ENCODE data around the gene IFNLR1.

IFNLR1 gene

DNA sequence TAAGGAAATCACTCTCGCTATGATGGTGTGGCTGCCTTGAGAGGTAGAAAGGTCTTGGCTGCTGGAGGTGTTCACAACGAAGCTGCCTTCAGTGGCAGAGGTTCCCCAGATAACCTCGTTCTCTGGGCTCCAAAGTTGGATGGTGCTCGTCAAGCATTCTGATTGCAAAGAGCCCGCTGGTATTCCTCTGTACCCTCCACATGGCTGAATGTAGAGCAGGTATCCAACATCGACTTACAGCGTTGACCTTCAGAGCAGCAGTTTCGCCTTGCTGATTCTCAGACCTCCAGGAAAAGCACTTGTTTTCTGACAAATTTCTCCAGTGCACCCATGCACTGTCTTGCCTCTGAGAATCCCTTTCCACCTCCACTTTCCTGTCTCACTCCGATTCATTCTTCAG, 39.9 kb downstream of the IFNLR1 start:
- no peak for DNase-seq

DNA sequence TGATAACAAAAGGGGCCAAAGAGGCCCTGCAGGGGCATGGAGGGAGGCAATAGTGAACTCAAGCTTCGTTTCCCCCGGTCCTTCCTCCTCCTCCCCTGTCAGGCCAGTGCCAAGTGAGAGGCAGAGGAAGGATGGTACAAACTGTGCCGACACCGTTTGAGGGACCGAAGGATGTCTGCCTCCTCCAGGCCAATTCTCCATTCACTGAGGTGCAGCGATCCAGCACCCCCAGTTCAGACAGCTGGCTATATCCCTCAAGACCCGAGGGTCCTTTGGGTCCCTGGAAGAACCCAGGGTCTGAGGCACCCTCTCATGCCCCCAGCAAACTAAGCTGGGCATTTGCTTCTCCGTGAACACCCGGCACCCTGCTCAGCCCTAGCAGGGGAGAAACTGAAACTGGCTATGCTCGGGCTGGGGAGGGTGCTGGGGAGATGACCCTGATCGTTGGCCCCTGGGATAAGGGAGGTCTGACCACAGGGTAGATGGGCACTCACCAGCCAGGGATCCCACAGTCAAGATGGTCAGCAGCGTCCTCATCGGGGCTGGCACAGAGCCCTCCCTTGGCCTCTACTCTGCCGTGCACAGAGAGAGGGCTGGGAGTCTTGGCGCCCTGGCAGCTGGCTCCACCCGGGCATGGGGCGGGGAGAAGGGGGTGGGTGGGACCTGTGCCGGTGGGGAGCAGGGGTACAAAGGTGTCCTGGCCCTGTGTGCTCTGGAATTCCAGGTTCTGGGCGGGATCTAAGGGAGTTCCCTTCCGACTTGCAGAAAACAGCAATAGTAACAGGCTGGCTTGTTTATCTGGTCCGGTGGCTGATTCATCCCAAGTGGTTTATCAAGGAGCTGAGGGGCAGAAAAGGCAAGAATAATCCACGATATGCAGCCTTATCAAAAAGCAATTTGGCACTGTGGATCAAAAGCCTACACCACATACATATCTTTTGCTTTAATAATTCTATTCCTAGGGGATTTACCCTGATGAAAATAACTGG, 44.2 kb downstream of the IFNLR1 start, which contains the start of gene IL22RA1:
Gene IL22RA1, minus strand, starts transcription at position 595 of the 989 bp plus-strand sequence. Its CDS starts 58 bp downstream, at position 537.
- DNase-seq = no peak

DNA sequence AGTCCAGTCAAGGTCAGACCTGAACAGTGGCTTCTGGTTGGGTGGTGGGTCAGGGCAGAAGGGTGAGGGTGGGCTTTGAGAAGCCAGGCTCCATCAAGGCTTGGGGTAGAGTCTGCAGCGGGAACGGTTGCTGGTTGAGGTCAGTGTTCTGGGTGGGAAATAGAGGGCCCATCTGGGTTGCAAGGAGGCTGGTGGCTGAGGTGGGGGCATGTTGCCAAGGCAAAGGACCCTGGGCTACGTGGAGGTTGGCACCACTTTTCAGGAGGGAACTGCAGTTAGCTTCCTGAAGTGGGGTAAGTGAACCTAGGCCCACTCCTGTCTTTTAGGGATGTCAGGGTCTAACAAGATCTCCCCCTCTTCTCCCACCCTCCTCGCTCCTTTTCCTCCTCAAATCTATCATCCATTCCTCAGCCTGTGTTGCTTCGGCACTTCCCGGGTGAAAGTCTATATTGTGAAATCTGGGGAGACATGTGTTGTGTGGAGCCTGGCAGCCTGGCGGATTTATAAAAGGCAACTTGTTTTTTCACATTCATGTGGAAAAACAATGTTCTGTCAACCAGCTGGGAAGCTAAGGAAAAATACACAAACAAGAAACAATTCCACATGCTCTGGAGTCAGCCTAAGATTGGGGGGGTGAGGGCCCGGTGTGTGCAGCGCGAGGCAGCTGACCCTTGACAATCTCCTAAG, 45.6 kb downstream of the IFNLR1 start:
- DNase-seq = no peak

DNA sequence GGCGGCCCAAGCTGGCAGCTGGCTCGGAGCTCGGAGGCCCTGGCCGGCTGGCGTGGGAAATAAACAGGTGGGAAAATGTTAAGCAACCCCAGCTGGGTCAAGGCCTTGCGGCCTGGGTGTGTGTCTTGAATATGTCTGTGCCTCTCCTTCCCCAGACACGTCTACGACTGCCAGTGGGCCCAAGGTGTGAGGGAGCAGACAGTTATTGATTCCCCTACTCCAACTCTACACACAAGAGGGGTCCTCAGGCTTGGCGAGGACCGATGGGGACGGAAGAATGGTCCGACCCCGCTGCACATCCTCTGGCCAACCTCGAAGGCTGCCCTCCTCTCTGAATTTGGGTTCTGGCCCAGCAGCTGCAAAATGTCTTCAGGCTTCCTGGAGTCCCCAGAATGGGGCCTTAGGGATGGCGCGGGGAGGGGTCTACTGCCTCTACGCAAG, 46.3 kb downstream of the IFNLR1 start:
- DNase-seq = no peak

DNA sequence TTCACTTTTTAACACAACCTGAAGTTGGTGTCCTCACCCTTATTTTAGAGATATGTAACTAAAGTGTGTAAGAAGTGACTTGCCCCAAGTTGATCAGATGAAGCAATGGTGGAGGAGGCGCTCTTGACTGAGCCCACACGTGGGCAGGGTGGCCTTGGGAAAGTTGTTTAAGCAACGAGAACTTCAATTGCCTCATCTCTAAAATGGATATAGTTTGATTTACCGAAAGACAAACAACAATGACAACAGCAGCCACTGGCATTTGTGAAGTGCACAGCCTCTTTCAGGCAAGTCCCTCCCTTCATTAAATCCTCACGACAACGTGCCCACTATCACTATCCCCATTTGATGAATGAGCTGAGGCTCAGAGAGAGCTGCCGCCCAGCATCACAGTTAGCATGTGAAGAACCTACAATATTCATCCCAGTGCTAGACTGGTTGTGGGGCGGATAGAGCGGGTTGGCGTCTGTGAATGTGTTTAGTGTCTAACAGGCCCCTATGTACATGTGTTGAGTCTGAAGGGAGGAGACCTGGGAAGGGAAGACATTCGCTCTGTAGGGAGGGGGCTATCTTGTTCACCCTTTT, 47.2 kb downstream of the IFNLR1 start:
- DNase-seq = no peak

DNA sequence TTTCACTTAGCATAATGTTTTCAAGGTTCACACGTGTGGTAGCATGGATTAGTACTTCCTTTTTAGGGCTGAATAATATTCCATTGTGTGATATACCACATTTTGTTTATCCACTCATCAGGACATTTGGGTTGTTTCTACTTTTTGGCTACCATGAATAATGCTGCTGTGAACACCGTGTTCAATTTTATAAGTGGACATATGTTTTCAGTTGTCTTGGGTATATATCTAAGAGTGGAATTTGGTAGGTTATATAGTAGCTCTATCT, 47.9 kb downstream of the IFNLR1 start:
- DNase-seq = no peak

DNA sequence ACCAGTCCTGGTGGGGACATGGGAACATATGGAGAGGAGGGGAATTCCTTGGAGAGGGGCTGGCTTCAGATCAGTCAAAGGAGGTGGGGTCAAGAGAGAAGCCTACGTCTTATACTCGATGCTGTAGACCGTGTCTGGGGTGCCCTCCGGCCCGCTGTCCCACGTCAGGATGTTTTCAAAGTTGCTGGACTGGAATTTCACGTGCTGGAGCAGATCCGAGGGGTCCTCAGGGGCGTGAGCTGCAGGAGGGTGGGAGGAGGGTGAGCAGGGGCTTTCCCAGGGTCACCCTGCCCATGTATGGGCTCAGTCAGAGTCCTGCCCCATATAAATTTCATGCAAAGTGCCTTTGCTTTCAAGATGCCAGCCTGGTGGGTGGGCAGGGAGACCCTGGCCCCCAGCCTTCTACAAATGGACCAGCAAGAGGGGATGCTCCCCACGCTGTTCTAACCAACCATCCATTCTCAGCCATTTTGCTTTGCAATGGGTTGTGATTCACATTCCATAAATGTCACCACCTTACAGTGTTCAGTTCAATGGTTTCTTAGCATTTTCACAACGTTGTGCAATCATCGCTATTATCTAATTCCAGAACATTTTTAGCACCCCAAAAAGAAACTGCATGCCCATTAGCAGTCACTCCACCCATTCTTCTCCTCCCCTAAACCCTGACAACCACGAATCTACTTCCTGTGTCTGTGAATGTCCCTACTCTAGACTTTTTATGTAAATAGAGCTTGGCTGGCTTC, 48.4 kb downstream of the IFNLR1 start:
- DNase-seq = no peak

DNA sequence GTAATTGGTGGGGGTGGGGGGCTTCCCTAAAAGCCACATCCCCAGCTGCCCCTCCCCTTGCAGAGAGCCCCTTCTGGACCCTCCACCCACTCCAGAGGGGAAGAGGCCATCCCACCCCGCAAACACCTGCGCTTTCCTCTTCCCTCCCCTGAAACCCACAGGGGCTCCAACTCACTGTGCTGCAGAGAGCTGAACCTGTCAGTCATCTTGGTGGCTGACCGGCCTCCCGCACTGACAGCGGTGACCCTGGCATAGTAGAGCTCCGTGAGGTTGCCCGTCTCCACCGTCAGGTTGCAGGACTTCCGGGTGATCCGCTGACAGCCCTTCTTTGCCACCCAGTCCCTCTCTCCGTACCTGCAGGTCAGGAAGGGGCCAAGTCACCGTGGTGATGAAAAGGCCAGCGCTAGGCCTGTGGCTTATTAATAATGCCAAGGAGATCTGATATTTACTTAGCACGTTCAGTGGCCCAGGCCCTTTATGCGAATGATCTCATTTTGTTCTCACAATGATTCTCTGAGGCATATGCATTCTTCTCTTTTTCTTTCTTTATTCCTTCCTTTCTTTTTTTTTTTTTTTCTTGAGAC, 50.0 kb downstream of the IFNLR1 start:
- DNase-seq = no peak

DNA sequence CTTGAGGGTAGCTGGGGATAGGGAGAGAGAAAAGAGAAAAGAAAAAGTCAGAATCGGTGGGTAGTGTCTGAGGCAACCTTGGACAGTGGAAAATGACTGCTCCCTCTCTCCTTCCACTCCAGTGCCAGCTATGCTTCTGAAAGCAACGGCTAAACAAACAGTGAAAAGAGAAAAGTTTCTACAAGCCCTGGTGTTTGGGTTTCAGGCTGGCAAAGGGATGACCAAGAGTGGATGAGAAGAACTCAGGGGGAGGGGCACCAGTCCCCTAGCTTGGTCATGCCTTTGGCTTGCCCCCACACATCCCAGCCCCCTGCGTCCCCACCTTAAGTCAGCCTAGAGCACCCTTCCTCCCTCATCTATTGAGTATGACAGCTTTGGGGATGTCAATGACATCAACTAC, 52.7 kb downstream of the IFNLR1 start:
- DNase-seq = no peak

DNA sequence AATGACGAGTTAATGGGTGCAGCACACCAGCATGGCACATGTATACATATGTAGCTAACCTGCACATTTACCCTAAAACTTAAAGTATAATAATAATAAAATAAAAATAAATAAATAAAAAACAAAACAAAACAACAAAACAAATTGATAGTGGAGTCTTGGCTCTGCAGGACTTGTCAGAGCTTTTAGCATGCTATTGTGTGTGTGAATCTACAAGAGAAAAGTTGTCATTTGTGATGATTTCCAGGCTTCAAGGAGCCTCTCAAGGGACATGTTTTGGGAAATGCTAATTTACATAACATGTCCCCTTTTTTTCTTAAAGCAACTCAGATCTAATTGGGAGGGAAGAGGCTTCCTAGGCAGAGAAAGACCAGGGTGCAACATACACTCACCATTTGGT, 53.3 kb downstream of the IFNLR1 start:
- no peak for DNase-seq

DNA sequence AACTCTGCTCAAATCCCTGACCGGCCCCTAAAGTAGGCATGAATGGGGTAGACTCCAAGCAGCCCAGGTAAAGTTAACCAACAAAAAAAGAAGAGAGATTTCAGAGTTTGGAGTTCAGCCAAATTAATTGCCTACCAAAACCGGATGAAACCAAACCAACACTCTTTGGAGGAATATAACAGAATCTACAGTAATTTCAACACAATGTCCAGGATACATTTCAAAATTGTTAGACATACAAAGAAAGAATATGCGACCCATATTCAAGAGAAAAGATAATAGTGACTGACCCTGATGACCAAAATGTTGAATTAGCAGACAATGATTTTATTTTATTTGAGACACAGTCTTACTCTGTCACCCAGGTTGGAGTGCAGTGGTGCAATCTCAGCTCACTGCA, 56.7 kb downstream of the IFNLR1 start:
- DNase-seq = no peak

DNA sequence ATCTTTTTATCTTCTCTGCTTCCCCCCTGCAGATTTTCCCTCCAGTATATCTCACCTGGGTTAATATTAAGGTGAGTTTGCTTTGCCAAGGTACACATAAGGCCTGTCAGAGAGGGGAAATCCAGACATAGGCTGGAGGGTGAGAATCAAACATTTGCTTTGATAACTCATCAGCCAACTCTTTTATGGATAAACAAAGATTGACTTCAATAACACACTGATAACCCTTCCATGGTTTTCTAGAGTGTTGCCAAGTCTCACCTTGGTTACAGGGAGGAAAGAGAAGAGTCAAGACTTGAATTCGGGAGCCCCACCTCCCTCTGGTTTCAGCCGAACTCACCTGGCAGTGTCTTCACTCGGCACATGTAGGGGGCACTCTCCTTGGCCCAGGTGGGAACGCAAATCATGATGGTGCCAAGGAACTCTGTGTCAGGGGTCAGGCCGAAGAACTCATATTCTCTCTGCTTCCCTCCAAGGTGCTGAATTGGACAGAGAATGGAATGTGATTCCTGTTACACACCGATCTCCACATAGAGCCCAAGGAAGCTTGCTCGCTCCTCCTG, 59.2 kb downstream of the IFNLR1 start:
- DNase-seq = no peak

DNA sequence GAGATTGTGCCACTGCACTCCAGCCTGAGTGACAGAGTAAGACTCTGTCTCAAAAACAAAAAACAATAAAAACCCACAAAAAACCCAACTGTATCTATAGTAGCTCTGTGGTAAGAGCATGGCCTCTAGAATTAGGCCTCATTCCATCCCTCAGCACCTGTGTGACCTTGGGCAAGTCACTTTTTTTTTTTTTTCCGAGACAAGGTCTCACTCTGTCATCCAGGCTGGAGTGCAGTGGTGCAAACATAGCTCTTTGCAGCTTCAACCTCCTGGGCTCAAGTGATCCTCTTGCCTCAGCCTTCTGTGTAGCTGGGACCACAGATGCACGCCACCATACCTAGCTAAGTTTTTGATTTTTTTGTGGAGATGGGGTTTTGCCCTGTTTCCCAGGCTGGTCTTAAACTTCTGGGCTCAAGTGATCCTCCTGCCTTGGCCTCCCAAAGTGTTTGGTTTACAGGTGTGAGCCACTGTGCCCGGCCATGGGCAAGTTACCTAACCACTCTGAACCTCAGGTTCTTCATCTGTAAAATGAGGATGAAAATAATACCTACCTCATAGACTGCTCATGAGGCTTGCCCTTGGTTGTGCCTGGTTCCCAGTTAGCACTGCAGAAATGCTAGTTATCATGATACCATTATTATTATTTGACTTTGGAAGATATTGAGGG, 59.8 kb downstream of the IFNLR1 start:
- no peak for DNase-seq

DNA sequence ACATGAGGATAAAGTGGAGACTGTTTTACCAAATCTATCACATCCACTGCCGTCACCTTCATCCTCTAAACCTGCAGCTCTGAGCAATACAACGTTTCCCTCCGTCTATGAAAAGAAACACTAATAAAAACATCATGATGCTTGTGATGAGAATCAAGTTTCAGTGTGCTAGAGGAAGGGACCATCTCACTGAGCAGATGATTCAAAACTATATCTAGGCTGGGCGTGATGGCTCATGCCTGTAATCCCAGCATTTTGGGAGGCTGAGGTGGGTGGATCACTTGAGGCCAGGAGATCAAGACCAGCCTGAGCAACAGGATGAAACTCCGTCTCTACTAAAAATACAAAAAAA, 60.4 kb downstream of the IFNLR1 start:
- no peak for DNase-seq

DNA sequence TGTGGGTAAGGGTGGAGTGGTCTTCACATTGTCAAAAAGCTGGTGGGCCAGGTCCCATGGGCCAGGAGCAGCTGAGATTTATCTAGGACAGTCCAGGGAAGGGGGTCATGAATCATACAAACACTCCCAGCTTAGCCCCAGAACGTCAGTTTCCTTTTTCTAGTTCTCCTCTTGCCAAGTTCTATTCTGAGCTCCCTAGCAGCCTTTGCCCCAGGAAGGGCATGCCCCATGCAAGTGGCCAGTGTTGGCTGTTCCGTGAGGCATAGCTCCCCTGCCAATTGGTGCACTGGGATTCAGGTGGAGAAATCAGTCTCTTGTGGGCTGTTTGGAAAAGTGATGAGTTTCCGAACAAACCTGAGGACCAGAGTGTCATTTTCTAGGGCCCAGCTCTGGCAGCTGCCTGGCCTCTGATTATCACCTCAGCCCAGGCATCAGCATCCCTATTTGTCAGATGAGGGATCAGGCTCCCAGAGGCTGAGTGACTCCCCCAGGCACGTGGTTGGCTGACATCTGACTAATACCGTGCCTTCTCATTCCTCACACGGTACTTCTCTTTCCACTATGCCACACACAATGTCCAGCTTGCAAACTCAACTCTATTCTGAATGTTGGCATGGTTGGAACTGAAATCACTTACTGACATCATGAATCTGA, 60.9 kb downstream of the IFNLR1 start:
- DNase-seq = no peak

DNA sequence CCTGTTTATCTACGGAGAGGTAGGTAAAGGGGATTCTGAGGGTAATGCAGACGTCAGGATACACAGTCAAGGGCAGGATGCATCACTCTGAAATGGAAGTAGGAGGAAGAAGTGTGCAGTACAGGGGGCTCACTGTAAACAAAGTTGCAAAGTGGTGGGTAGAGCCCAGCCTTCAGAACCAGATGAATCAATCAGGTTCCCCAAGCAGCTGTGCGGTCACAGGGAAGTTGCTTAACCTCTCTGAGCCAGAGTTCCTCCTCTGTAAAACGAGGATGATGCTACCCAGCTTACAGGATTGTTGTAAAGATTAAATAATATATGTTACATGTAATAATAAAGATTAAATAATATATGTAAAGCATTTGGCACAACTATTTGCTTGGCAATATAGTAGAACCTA, 61.6 kb downstream of the IFNLR1 start:
- DNase-seq = no peak

DNA sequence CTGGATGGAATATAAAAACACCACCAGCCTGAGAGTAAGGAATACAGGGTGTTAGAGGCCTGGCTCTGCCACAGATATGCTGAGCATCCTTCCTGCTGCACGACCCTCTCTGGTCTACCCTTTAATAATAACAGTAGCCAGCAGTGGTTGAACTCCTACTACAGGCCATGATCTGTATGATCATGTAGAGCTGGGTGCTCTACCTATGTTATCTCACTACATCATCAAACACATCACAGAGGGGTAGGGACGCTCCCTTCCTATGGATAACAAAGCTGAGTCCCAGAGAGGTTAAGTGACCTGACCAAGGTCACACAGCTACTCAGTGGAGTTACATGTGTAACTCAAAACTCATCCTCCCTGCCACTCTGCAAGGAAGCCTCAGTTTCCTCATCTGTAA, 62.1 kb downstream of the IFNLR1 start:
- DNase-seq = no peak

DNA sequence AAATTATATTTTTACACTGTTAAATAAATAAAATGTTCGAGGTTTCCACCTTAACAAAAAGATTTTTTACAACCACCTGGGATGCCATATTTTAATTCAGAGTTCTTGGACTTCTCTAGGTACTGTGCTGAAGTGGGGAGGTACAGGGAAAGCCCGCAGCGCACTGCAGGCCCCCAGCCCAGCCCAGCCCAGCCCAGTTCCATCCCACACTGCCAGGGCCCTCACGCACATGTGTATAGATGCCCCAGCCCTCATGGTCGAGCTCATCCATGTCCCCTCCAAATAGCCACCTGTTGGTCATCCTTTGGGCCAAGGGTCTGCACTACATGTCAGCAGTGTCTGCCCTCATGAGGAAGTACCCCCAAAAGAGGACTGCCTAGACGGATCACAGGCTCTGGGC, 63.5 kb downstream of the IFNLR1 start:
- no peak for DNase-seq

DNA sequence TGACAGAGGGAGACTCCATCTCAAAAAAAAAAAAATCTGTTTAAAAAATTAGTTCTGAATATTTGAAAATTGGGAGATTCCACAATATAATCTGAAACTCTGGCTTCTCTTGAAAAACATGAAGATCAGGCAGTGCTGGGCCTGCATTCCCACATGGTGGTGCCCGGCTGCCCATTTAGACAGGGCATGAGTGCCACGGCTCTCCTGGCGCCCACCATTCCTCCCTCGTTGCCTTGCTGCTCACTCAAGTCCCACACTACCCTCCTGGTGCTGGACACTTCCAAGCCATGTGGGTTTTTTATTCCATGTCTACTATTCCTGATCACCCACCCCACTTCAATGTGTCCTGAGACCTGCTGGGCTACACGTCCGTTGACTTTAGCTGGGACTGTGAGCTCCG, 64.3 kb downstream of the IFNLR1 start:
- DNase-seq = no peak

DNA sequence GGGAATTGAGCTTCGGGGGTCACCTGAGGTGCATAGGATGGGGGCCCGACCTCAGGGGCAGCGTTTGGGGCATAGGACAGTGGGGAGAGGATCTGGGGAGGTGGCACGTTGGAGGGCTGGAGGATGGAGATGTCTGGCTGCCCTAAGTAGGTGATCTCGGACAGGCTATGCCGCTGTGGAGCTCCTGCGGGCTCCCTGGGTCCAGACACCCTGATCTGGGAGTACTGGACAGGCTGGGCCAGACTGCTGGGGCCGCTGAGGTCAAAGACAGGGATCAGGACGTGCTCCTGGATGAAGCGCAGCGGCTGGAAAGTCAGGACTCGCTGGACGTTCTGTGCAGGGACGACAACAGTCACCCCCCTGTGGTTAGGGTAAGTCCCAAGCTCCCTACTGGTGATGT, 65.7 kb downstream of the IFNLR1 start:
- DNase-seq = no peak

DNA sequence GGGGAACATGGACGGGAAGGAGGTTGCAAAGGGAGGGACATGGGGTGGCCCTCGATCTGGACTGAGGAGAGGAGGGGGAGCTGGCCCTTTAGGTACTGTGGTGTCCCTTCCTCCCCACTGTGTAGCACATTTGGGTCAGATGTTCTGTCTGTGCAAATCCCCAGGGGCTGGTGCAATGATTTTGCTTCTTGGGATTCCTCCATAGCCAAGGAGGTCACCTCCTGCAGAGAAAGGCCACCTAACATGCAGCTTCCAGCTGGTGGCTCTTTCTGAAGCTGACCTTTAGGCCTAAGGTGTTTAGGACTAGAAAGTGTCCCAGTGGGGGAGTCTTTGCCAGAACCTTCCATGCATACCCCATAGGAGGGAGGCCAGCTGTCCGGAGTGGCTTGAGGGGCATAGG, 66.1 kb downstream of the IFNLR1 start:
- DNase-seq = no peak
